ENCODE measurements around the gene SLC34A1.
"Not testable (repeated sequence)": the region's sequence is repeated elsewhere in the genome, so short reads cannot be mapped to it uniquely, and the experiment has no call there.

SLC34A1 gene

GRCh38 chr5:177384134-177384533 is at the start of gene SLC34A1:
TSS of gene SLC34A1 (plus strand) at chr5:177384434. CDS start at chr5:177385742, 1,308 bp downstream.
- no peak for DNase-seq (ENCODE audit: low read depth in 2 of 3, low spot score in 1 of 3)

- DNase-seq (ENCODE audit: low read depth in 2 of 3, low spot score in 1 of 3), result no peak
Observed at GRCh38 chr5:177334781-177335700, 49.2 kb upstream of the SLC34A1 start.

- DNase-seq (ENCODE audit: low read depth in 2 of 3, low spot score in 1 of 3), result no peak
Observed at GRCh38 chr5:177335701-177336065, 48.6 kb upstream of the SLC34A1 start.

GRCh38 chr5:177336112-177336511 is 48.1 kb upstream of the SLC34A1 start:
- peak in 1 of 3 donors; percentile 20 for DNase-seq (ENCODE audit: low read depth in 2 of 3, low spot score in 1 of 3)

GRCh38 chr5:177336603-177337494 is 47.4 kb upstream of the SLC34A1 start:
- no peak for DNase-seq (ENCODE audit: low read depth in 2 of 3, low spot score in 1 of 3)

GRCh38 chr5:177338251-177339106 is 45.8 kb upstream of the SLC34A1 start:
- DNase-seq (ENCODE audit: low read depth in 2 of 3, low spot score in 1 of 3), result no peak

- no peak for DNase-seq (ENCODE audit: low read depth in 2 of 3, low spot score in 1 of 3)
Observed at GRCh38 chr5:177339107-177339638, 45.1 kb upstream of the SLC34A1 start.

GRCh38 chr5:177343000-177343399 is 41.2 kb upstream of the SLC34A1 start:
- DNase-seq (ENCODE audit: low read depth in 2 of 3, low spot score in 1 of 3), result not testable (repeated sequence)

GRCh38 chr5:177343777-177344176 is 40.5 kb upstream of the SLC34A1 start:
- DNase-seq (ENCODE audit: low read depth in 2 of 3, low spot score in 1 of 3), result no peak

- DNase-seq (ENCODE audit: low read depth in 2 of 3, low spot score in 1 of 3), result no peak
Observed at GRCh38 chr5:177344891-177345290, 39.3 kb upstream of the SLC34A1 start.

- no peak for DNase-seq (ENCODE audit: low read depth in 2 of 3, low spot score in 1 of 3)
Observed at GRCh38 chr5:177346820-177347219, 37.4 kb upstream of the SLC34A1 start.

- DNase-seq (ENCODE audit: low read depth in 2 of 3, low spot score in 1 of 3), result no peak
Observed at GRCh38 chr5:177347699-177348098, 36.5 kb upstream of the SLC34A1 start.

GRCh38 chr5:177349362-177349647 is 34.9 kb upstream of the SLC34A1 start:
- no peak for DNase-seq (ENCODE audit: low read depth in 2 of 3, low spot score in 1 of 3)

GRCh38 chr5:177349762-177350161 is 34.5 kb upstream of the SLC34A1 start:
- DNase-seq (ENCODE audit: low read depth in 2 of 3, low spot score in 1 of 3), result no peak

GRCh38 chr5:177350776-177351391 is 33.4 kb upstream of the SLC34A1 start:
- DNase-seq (ENCODE audit: low read depth in 2 of 3, low spot score in 1 of 3), result no peak

- peak; percentile 84 to 90 (median 87) for DNase-seq (ENCODE audit: low read depth in 2 of 3, low spot score in 1 of 3)
Observed at GRCh38 chr5:177351392-177352329, 32.6 kb upstream of the SLC34A1 start, which contains the start of gene LMAN2. TSS of gene LMAN2 (minus strand) at chr5:177351668. CDS start at chr5:177351647, 21 bp downstream.

GRCh38 chr5:177353093-177353492 is 31.1 kb upstream of the SLC34A1 start:
- no peak for DNase-seq (ENCODE audit: low read depth in 2 of 3, low spot score in 1 of 3)

GRCh38 chr5:177354256-177354655 is 30.0 kb upstream of the SLC34A1 start:
- DNase-seq (ENCODE audit: low read depth in 2 of 3, low spot score in 1 of 3), result no peak

- DNase-seq (ENCODE audit: low read depth in 2 of 3, low spot score in 1 of 3), result no peak
Observed at GRCh38 chr5:177354711-177355110, 29.5 kb upstream of the SLC34A1 start.

Data from stimulated activated CD4-positive, alpha-beta T cell treated with anti-CD3 and anti-CD28 coated beads, Interleukin-12 subunit alpha, Interleukin-12 subunit beta, amount 100 ng/mL, for 48 hours (primary cell).